MCF 10A (cell line): Measurements from ENCODE around the gene CERS1. TPM values are rescaled to one million over a fixed set of nuclear protein-coding genes. Genes with fewer than 3 reads are reported as not detected.

ENCODE experiments used
- BruUV-seq: library from RNA; stranded (reverse); fragments of 400-500 nt; replicated peaks from 2 replicates; lab custom pipeline; 2021; lab: Mats Ljungman, UMichigan
- CTCF ChIA-PET: fragments of 300-600 bp; sonication (Branson Sonifier 250); formaldehyde crosslinking; extraction: SDS; loops from one replicate; lab custom pipeline; 2021; ENCODE audit warnings: antibody characterized with exemption, inconsistent platforms; lab: Yijun Ruan, JAX
- POLR2A ChIA-PET: fragments of 300-600, 350-650 bp; sonication (Branson Sonifier 250); formaldehyde crosslinking; extraction: SDS; loops from one replicate; lab custom pipeline; 2020; ENCODE audit warnings: antibody characterized with exemption, inconsistent platforms; lab: Yijun Ruan, JAX
- DNase-seq: peaks from one replicate; pipeline ENCODE4 v3.0.0-alpha.2; 2018; ENCODE audit not compliant: unreplicated experiment
- H3K27ac Mint-ChIP-seq: one replicate; pipeline ENCODE4 v1.8.0; 2022; ENCODE audit warnings: mild to moderate bottlenecking, low read depth, mixed read lengths; ENCODE audit not compliant: unreplicated experiment
- H3K27me3 Mint-ChIP-seq: one replicate; pipeline ENCODE4 v1.8.0; 2022; ENCODE audit warnings: mixed read lengths; ENCODE audit not compliant: insufficient read depth, unreplicated experiment
- H3K36me3 Mint-ChIP-seq: one replicate; pipeline ENCODE4 v1.8.0; 2022; ENCODE audit warnings: mild to moderate bottlenecking, moderate library complexity, mixed read lengths; ENCODE audit not compliant: insufficient read depth, unreplicated experiment
- H3K4me1 Mint-ChIP-seq: one replicate; pipeline ENCODE4 v1.8.0; 2022; ENCODE audit warnings: mixed read lengths; ENCODE audit not compliant: insufficient read depth, unreplicated experiment
- H3K4me3 Mint-ChIP-seq: one replicate; pipeline ENCODE4 v1.8.0; 2022; ENCODE audit warnings: mild to moderate bottlenecking, moderate library complexity, mixed read lengths; ENCODE audit not compliant: unreplicated experiment
- H3K9me3 Mint-ChIP-seq: one replicate; pipeline ENCODE4 v1.8.0; 2022; ENCODE audit warnings: mixed read lengths; ENCODE audit not compliant: unreplicated experiment
- intact Hi-C: fragments of 100-400 bp; cut with micrococcal nuclease; formaldehyde crosslinking; loops from 2 replicates; pipeline ENCODE4 v1.14.1; 2022
- total RNA-seq: library from RNA; stranded (reverse); gene quantifications from 2 replicates; pipeline ENCODE4 v1.2.3, GENCODE V29; 2022
- TF ChIP-seq, protein P1 (sequence below): fragments of 200-600 bp; IDR thresholded peaks from one replicate; pipeline ENCODE4 v1.8.0; 2022; ENCODE audit warnings: antibody characterized with exemption, mild to moderate bottlenecking; ENCODE audit not compliant: unreplicated experiment

Gene CERS1
- total RNA-seq, 1 experiment from 2014 or later, result not detected

DNA sequence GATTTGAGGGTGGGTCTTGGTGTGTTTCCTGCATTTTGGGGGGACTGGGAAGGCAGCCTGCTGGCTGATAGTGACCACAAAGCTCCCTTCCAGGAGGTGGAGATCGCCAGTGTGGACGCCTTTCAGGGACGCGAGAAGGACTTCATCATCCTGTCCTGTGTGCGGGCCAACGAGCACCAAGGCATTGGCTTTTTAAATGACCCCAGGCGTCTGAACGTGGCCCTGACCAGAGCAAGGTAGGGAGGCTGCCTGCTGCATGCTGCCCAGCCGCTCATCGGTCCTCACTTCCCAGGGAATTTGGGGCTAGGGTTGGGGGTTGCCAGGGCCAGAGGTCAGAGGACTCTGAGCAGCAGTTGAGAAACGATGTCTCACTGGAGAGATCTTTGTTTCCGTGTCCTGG lies 34.0 kb downstream of the CERS1 start:
- Mint-ChIP-seq H3K27ac (no peak overlapping the region), H3K4me3 (no peak overlapping the region), H3K9me3 (no peaks in the 10 kb centered on the region), H3K4me1 (no peaks in the 10 kb centered on the region), H3K27me3 (no peaks in the 10 kb centered on the region), H3K36me3 (peaks cover 93% of the 10 kb centered on the region)
- CTCF ChIA-PET, result interaction anchor here (0.6 to 2.3 kb wide), 4 partner anchors 12 to 286 kb away, joined by 3 to 9 read pairs (median 3); partner anchors contain the start of gene REX1BD
- POLR2A ChIA-PET, result no interaction called here
- BruUV-seq, result no TSS peak
- intact Hi-C loops, result no loop called here
- TF ChIP-seq, protein P1, sequence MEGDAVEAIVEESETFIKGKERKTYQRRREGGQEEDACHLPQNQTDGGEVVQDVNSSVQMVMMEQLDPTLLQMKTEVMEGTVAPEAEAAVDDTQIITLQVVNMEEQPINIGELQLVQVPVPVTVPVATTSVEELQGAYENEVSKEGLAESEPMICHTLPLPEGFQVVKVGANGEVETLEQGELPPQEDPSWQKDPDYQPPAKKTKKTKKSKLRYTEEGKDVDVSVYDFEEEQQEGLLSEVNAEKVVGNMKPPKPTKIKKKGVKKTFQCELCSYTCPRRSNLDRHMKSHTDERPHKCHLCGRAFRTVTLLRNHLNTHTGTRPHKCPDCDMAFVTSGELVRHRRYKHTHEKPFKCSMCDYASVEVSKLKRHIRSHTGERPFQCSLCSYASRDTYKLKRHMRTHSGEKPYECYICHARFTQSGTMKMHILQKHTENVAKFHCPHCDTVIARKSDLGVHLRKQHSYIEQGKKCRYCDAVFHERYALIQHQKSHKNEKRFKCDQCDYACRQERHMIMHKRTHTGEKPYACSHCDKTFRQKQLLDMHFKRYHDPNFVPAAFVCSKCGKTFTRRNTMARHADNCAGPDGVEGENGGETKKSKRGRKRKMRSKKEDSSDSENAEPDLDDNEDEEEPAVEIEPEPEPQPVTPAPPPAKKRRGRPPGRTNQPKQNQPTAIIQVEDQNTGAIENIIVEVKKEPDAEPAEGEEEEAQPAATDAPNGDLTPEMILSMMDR, result no peak
- DNase-seq, result no peak

DNA sequence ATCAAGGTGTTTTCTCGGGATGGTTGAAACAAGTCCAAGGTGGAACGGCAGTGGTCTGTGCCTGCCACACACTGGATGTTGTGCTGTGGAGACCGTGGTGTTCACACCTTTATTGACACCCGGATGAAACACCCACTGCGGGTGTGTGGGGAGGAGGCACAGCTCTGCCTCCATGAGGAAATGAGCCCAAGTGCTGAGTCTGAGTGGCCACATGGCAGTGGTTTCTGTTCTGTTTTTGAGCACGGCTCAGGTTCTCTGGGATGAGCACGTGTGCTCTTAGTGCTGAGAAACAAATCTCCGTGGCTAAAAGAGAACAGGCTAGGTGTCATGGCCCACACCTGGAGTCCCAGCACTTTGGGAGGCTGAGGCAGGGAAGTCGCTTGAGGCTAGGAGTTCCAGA lies 34.7 kb downstream of the CERS1 start:
- H3K4me1 Mint-ChIP-seq, result no peaks in the 10 kb centered on the region
- H3K36me3 Mint-ChIP-seq, result peaks cover 91% of the 10 kb centered on the region
- DNase-seq, result no peak
- no peaks in the 10 kb centered on the region for H3K27me3 Mint-ChIP-seq
- ChIA-PET CTCF (interaction anchor here (0.6 to 2.3 kb wide), 7 partner anchors 11 to 286 kb away, joined by 3 to 9 read pairs (median 3); partner anchors contain the start of gene REX1BD), POLR2A (no interaction called here)
- H3K27ac Mint-ChIP-seq, result no peak overlapping the region
- no peaks in the 10 kb centered on the region for H3K9me3 Mint-ChIP-seq
- no peak overlapping the region for H3K4me3 Mint-ChIP-seq
- BruUV-seq, result no TSS peak
- TF ChIP-seq, protein P1, result no peak
- intact Hi-C loops, result no loop called here

GRCh38 chr19:18860725-18861124 lies 35.2 kb downstream of the CERS1 start:
- no peaks in the 10 kb centered on the region for H3K4me1 Mint-ChIP-seq
- TF ChIP-seq, protein P1, result no peak
- H3K9me3 Mint-ChIP-seq, result no peaks in the 10 kb centered on the region
- no peak overlapping the region for H3K4me3 Mint-ChIP-seq
- H3K27ac Mint-ChIP-seq, result no peak overlapping the region
- ChIA-PET CTCF (interaction anchor here (0.7 to 2.3 kb wide), 4 partner anchors 13 to 216 kb away, joined by 3 to 9 read pairs (median 4); no protein-coding TSS in a partner anchor), POLR2A (no interaction called here)
- intact Hi-C loops, result no loop called here
- no peak for DNase-seq
- peaks cover 89% of the 10 kb centered on the region for H3K36me3 Mint-ChIP-seq
- H3K27me3 Mint-ChIP-seq, result no peaks in the 10 kb centered on the region
- no TSS peak for BruUV-seq

- H3K36me3 Mint-ChIP-seq, result peaks cover 92% of the 10 kb centered on the region
- H3K27me3 Mint-ChIP-seq, result no peaks in the 10 kb centered on the region
- no peak overlapping the region for H3K4me3 Mint-ChIP-seq
- intact Hi-C loops, result no loop called here
- no peaks in the 10 kb centered on the region for H3K9me3 Mint-ChIP-seq
- H3K4me1 Mint-ChIP-seq, result no peaks in the 10 kb centered on the region
- DNase-seq, result no peak
- no peak overlapping the region for H3K27ac Mint-ChIP-seq
- ChIA-PET CTCF (interaction anchor here (1.1 to 2.3 kb wide), 2 partner anchors 13 to 215 kb away, joined by 4 to 9 read pairs; no protein-coding TSS in a partner anchor), POLR2A (interaction anchor here (1.0 kb wide), 1 partner anchor 35 kb away, joined by 6 read pairs; no protein-coding TSS in a partner anchor)
- TF ChIP-seq, protein P1, result no peak
- no TSS peak for BruUV-seq
Measured at GRCh38 chr19:18860302-18860700, 35.7 kb downstream of the CERS1 start.
